ENCODE results near the gene CDC34.

Gene CDC34

DNA sequence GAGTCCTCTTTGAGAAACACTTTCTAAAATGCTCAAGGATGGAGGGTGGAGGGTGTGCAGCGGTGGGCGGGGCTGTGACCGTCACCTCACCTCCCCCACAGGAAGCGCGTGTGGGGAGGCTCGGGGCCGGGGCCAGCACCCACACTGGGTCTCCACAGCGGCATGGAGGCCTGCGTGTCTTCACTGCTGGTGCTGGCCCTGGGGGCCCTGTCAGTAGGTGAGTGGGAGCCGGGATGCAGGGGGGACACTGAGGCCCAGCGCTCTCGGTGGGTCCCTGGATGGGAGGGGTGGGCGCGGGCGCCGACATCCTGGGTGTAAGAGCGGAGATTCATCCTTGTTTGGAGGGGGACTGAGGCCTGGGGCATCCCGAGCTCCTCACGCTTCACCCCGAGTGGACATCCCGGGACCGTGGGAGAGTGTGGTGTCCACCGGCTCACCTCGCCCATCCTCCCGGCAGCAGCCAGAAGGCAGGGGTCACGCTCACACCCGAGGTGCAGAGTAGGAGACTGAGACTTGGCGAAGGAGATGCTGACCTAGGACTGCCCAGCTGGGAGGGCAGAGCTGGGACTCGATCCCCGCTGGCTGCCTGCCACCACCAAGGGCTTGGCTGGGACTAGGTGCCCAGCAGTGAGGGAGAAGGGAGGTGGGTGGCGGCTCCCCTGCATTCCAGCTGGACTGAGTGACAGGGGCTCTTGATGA is 12.5 kb downstream of the CDC34 start, which contains the start of gene GZMM:
GZMM (plus strand) TSS at position 144 of the 699 bp plus-strand sequence; CDS start at position 163, 19 bp downstream.
- DNase-seq = no peak

DNA sequence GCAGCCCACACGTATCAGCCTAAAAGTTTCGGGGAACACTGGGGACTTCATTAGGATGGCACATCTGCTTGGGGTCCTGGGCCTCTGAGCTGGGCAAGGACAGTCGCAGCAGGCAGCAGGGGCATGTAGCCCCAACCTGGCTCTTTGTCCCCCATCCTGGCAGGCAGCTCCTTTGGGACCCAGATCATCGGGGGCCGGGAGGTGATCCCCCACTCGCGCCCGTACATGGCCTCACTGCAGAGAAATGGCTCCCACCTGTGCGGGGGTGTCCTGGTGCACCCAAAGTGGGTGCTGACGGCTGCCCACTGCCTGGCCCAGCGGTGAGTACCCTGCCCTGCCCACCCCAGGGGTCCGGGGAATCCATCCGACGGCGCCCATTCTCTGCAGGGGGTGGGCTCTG is 15.6 kb downstream of the CDC34 start:
- no peak for DNase-seq

DNA sequence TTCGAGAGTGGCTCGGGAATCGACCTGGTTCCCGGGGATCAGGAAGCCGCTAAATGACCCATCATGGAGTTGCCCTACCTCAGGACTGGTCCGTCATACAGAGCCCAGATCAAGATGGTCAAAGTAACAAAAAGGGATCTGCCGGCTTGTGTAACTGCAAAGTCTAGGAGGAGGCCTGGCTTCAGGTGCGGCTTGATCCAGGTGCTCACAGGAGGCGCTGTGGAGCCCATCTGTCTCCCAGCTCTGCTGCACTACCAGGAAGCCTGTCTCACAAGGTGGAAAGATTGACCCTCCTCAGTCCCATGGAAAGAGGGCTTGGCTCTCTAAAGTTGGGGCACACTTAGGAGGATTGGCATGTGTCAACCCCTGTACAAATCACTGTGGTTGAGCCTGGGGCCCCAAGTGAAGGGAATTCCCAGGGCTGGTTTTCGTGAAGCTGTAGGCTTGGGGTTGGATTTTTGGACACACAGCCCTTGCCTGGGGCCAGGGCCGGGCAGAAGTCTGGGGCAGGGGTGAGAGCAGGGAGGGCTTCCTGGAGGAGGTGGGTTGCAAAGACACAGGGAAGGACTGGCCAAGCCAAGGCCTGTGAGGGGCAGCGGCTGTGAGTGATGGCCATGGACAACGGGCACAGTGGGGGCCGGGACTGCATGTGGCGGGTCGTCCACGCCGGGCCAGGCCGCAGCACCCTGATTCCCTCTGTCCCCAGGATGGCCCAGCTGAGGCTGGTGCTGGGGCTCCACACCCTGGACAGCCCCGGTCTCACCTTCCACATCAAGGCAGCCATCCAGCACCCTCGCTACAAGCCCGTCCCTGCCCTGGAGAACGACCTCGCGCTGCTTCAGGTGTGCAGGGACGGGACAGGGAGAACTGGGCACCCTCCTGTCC is 16.5 kb downstream of the CDC34 start:
- DNase-seq = no peak

DNA sequence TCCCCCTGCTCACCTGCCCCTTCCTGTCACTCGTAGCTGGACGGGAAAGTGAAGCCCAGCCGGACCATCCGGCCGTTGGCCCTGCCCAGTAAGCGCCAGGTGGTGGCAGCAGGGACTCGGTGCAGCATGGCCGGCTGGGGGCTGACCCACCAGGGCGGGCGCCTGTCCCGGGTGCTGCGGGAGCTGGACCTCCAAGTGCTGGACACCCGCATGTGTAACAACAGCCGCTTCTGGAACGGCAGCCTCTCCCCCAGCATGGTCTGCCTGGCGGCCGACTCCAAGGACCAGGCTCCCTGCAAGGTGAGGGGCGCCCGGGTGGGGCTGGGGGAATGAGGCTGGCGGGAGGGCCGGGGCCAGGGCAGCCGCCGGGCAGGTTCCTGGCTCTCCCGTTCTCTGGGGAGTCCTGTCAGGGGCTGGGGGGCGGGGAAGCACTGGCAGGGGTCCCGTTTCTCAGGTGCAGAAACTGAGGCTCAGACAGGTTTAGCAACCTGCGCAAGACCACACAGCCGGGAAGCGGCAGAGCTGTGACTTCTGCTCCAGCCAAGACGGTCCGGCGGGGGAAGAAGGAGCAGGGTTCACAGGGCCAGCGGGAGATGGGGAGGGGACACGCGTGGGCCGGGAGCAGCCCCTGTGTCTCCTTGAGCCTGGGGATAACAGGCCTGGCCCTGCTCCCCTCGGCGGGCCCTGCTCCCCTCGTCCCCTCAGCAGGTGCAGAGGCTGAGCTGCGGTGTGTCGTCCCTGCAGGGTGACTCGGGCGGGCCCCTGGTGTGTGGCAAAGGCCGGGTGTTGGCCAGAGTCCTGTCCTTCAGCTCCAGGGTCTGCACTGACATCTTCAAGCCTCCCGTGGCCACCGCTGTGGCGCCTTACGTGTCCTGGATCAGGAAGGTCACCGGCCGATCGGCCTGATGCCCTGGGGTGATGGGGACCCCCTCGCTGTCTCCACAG is 17.6 kb downstream of the CDC34 start:
- no peak for DNase-seq

DNA sequence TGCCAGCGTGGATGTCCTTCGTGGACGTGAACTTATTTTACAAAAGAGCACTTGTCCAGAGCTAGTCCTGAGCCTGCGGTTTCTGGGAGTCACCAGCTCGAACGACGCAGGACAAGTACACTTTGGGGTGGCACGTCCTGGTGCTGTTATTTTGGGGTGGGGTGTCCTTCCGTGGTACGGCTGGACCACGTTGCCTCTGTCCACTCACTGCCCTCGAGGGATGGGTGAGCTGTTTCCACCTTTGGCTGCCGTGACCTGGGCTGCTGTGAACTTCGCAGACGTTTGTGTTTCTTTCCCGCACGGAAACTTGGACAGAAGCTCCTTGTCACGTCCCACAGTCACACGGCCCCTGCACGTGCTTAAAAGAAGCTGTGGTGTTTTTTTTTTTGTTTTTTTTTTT is 23.3 kb downstream of the CDC34 start:
- DNase-seq = no peak

DNA sequence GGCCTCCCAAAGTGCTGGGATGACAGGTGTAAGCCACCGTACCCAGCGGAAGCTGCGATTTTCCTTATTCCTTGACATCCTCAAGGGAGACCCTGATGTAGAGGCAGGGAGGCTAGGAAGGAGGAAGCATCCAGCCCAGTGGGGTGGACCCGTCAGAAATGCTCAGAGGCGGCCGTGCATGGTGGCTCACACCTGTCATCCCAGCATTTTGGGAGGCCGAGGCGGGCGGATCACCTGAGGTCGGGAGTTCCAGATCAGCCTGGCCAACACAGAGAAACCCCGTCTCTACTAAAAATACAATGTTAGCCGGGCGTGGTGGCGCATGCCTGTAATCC is 23.9 kb downstream of the CDC34 start:
- DNase-seq = no peak

DNA sequence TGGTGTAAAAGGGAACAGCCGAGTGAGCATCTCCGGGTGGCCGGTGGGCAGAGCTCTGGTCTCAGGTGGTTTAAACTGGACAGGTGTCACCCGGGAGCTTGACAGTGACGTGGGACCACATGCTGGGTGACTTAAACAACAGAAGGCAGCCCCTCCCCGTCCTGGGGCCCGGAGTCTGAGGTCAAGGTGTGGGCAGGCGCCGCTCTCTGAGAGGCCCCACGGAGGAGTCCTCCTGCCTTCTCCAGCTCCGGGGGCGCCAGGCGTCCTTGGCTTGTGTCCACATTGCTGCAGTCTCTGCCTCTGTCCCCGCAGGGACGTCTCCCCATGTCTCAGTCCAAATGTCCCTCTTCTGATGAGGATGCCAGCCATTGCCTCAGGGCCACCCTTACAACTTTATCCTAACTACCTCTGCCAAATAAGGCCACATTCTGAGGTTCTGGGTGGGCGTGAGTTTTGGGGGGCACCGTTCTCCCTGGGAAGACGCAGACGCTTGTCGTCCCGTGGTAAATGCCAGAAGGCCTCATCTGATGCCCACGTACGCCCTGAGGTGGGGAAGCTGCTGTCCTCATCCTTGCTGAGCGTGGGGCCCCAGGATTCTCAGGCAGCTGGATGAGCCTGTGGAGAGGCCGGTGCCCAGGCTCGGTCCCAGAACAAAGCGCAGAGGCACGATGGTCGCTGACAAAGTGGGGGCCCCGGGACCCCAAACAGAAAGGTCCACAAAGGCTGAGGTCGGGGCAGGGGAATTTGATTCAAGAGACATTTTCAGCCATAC is 25.2 kb downstream of the CDC34 start:
- DNase-seq = no peak

DNA sequence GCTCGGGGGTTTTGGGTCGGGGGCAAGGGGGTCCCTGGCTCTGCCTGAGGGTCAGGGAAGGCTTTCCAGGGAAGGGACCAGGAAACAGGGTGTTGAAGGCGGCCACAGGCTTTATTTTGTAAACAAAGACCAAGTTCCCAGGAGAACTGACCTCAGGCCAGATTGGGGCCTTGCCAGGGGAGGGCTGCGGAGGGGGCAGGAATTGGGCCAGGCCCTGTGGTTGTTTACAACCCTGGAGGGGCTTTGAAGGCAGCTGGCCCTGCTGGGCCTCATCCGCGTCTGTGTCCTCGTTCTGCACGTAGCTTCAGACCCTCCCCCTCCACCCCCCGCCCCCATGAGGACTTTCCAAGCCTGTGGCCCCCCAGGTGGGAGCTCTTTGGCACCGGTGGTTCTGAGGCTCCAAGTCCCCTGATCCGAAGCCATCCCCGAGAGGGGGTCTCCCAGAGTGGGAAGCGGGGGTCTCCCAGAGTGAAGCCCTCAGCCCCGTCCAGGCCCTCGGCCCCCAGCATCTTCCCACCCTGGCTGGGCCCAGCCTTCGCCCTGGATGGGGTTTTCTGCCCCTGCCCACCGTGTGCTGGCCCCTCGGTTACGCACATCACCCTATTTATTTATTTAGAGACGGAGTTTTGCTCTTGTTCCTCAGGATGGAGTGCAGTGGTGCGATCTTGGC is 27.3 kb downstream of the CDC34 start:
- no peak for DNase-seq

DNA sequence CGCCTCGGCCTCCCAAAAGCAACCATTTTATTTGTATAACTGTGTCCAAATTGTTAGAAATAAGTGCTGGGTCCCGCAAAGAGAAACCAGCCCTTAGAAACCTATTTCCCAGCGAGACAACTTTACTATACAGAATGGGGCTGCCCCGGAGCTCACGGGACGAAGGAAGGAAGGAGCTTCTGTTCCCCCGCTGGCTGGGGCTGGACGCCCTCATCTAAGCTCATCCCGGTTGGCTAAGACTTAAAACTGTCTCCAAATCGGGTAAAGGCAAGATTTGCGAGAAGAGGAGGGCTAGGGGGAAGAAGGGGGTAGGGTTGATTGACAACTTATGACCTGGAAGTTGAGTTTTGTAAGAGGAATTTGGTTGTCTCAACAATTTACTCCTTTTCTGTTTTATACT is 28.6 kb downstream of the CDC34 start:
- DNase-seq = no peak

DNA sequence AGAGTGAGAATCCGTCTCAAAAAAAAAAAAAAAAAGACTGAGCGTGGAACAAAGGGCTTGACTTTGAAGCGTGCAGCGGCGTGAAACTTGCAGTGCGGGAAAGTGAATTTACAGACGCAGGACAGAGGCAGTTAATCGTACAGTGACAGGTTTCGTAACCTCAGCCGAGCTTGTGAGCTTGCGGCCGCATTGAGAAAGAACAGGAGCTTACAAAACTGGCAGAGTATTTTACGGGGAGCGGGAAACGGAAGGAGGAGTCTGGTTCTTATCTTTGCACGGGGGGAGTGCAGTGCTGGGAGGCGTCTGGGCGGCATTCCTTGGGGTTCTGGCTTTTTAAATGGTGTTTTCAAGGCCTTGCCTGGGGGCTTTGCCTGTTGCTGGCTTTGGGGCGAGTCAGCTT is 34.8 kb downstream of the CDC34 start:
- no peak for DNase-seq

DNA sequence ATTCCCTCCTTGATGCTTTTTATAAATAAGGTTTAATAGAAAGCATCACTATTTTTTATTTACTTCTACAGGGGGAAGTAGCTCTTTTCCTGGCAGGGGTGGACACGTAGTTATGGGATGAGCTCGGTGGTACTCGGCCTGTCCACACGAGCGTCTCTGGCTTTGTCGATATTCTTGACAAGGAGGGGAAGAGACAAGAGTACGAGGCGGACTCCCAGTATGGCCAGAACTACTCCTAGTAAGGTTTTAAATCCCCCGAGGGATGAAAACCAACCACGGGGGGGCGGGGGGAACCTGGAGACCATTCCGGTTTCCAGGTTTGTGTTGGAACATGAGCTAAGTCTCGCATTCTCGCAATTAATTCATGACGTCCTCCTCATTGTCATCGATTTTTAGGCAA is 35.3 kb downstream of the CDC34 start:
- DNase-seq = no peak

DNA sequence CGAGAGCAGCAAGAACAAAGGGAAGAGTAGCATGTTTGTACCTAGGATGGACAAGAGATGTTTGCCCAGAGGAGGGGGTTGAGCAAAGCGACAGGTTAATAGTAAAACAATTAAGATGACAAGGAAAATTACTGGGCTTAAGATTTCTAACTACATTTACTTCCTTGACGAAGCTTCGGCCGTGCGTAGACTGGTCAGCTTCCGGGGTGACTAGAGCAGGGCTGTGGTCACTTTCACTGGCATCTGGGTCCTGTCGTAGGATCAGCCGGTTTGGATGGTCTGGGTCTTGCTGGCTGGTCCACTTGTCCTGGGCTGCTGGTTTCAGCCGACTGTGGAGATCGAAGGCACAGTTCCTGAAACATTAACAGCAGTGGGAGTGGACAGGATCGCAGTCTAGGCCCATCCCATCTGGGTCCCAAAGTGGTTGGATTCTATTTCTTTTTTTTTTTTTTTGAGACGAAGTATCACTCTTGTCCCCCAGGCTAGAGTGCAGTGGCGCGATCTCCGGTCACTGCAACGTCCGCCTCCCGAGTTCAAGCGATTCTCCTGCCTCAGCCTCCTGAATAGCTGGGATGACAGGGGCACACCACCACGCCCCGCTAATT is 35.8 kb downstream of the CDC34 start:
- DNase-seq = no peak

DNA sequence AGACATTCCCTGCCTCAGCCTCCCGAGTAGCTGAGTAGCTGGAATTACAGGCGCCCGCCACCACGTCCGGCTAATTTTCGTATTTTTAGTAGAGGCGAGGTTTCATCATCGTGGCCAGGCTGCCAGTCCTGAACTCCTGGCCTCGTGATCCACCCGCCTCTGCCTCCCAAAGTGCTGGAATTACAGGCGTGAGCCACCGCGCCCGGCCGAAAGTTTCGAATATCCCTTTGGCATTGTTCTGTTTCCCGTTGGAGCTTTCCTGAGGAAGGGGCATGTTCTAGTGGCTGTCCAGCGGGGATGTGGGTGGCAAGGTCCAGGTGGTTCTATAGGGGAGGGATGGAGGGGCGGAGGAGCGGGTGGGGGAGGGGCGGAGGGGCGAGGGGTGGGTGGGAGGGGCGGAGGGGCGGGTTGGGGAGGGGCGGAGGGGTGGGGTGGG is 38.7 kb downstream of the CDC34 start:
- DNase-seq = no peak

DNA sequence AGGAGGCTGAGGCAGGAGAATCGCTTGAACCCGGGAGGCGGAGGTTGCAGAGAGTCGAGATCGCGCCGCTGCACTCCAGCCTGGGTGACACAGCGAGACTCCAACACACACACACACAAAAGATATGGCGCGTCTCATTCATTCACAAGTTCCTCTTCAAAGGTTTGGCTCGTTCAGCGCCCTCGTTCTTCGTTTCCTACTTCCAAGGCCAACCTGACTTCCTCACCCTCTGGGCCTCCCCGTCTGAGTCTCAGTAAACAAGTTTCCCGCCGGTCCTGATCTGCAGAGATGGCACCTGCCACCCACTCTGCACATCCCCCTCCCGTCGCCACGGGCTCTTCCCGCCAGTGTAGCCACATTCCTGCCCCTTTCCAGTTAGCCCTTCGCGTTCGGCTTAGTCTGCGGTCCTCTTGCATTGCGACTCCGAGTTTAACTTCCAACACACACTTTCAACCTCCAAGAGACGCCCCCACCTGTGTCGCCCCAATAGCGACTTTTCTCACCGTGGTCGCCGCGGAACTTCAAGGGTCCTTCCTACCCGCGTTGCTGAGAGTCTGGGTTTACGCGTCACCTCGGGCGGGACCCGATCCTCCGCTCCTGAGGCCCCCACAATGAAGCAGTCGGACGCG is 39.5 kb downstream of the CDC34 start:
- peak; percentile 64 for DNase-seq

DNA sequence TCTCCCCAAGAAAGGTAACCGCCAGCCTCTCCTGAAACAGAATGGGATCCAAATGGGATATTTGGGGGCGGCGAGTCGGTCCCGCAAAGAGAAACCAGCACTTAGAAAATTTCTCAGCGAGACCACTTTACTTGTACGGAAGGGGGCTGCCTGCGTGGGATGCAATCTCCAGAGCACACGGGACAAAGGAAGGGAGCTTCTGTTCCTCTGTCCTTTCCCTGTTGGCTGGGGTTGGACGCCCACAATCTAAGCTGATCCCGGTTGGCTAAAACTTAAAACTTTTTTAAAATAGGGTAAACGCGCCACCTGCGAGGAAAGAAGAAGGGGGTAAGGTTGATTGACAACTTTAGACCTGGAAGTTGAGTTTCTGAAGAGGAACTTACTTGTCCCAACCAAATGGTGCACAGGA is 40.0 kb downstream of the CDC34 start:
- peak; percentile 74 for DNase-seq

DNA sequence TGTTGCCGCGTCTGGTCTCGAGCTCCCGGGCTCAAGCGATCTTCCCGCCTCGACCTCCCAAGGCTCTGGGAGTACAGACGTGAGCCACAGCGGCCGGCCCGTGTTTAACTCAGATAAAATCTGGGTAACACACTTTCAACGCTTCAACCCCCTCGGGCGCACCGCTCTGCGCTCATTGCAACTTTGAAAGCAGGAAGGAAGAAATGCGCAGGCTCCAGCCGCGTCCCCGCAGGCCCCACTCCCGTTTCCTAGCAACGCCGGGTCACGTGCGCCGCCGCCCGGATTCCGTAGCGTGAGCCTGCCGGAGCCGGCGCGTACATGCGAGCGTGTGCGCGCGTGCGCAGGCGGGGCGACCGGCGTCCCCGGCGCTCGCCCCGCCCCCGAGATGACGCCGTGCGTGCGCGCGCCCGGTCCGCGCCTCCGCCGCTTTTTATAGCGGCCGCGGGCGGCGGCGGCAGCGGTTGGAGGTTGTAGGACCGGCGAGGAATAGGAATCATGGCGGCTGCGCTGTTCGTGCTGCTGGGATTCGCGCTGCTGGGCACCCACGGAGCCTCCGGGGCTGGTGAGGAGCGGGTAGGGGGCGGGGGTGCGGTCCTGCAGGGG is 40.7 kb downstream of the CDC34 start, which contains the start of gene BSG:
BSG (plus strand) TSS at position 457 of the 603 bp plus-strand sequence; CDS start at position 496, 39 bp downstream.
- DNase-seq = peak; percentile 97

DNA sequence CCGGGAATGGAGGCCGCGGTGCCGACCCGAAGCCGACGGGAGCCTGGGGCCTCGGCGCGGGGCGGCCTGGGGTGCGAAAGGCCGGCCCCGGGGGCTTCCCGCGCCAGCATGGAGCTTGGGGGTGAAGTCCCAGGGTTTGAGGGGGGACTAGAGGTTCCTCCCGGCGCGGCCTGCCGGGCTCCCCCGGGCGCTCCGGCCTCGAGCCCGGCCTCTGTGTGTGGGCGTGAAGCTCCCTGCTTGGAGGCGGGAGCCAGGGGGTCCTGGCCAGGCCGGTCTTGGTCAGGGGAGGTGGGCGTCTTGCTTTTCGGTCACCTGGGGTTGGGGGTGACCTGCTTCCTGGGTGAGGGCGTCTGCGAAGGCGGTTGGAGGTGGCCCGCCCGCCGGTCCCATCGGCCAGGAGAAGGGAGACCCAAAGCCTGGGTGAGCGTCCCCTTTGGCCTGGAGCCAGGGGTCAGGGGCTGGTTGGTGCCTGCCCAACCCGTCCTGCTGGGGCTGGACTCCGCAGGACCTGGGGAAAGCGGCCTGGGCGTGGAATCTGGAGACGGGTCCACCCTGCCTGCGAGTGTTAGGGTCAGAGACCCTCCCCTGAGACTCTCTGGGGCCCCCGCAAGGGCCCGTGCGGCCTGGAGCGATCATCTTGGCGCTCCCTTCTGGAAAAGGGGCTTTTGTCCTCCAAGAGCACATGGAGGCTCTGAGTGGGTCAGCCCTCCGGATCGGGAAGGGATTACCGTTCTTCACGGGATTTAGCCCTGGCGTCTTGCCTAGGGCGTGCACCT is 41.4 kb downstream of the CDC34 start:
- DNase-seq = peak; percentile 48

DNA sequence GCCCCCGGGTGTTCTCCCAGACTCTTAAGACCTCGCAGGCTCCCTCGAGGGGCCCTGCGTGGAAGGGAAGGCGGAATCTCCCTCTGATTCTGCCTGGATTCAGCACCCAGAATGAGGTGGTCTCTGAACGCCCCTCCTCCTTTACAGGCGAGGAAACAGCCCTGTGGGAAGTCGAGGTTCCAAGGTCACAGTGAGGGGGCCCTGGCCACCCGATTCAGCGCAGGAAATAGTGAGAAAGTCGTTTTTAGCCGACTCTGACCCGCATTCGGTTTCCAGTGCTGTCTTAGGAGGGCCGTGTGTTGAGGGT is 41.9 kb downstream of the CDC34 start:
- DNase-seq = no peak

DNA sequence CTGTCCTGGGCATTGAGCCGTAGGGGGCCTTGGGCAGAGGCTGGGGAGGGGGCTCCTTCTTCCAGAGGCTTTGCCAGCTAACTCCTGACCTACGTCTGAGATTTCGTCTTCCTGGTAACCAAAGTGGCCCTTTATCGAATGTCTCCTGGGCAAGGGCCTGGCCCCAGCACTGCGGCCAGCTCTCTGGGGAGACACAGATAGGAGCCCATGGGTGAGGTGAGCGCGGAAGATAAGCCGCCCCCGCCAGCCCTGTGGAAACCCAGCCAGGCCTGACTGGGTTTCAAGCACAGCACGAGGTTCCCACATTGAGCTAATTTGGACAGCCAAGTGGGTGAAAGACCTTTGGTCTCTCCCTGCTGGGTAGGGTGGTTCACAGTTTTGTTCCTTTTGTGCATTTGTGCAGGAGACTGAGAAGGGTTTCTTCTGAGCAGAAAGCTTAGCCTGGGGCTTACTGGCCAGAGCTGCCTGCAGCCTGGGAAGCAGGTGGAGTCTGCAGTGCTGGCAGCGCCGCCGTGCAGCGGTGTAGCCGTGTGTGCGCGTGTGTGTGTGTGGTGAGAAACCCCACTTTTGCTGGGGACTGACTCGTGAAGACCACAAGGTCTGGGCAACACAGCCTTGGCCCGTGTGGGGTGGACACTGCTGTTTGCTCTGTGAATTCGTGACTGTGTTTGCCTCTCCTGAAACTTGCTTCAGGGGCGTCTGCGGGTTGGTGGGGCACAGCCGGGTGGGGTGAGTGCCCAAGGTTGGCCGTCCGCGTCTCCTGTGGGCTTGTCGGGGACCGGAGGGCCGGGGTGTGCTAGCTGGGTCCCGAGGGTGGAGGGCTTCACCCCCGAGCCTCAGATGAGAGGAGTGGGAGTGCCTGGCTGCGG is 43.3 kb downstream of the CDC34 start:
- no peak for DNase-seq
